ENCODE measurements around the gene AFF3. TPM values are rescaled to one million over a fixed set of nuclear protein-coding genes. Genes with fewer than 3 reads are reported as not detected.

The AFF3 gene
- total and polyA plus RNA-seq, 2 of the 8 experiments (the other 6 are each of a cell fraction or from before 2014, with no cell fraction given): 0.27 to 3.0 TPM

GRCh38 chr2:99915108-99915675 is 227.2 kb downstream of the AFF3 start (continued):
- TF ChIP-seq CTBP2 (IDR thresholded peaks at IDR 0.05; ENCODE audit: borderline replicate concordance, insufficient read depth, insufficient read length, low read length) (no peak), CTCF (IDR thresholded peaks at IDR 0.05; ENCODE audit: control extremely low read depth in 1 of 3, insufficient read depth in 1 of 3, low read depth in 1 of 3, low read length in 3 of 3) (no peak), FOSL1 (IDR thresholded peaks at IDR 0.05; ENCODE audit: insufficient read depth, low read depth, low read length) (no peak), GTF2F1 (IDR thresholded peaks at IDR 0.05; ENCODE audit: borderline replicate concordance, low read depth, low read length) (no peak), SP2 (IDR thresholded peaks at IDR 0.05; ENCODE audit: low read length) (no peak), SP4 (IDR thresholded peaks at IDR 0.05; ENCODE audit: low read length) (no peak), KDM5A (IDR thresholded peaks at IDR 0.05; ENCODE audit: low read length) (no peak)
